ENCODE data around the gene ABCB1.

DNA sequence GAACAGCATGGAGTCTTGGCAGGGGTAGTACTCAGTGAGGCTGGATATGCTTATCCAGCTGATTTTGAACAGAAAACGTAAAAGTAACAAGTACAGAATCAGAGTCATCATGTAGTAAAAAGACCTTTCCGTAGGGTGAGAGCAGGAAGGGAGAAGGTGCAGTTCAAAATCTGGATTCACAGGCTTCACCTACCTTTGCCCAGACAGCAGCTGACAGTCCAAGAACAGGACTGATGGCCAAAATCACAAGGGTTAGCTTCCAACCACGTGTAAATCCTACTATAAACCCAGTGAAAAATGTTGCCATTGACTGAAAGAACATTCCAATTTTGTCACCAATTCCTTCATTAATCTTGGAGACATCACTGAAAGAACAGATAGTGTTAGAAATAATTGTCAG, 34.8 kb downstream of the ABCB1 start:
- TF ChIP-seq, protein P1, sequence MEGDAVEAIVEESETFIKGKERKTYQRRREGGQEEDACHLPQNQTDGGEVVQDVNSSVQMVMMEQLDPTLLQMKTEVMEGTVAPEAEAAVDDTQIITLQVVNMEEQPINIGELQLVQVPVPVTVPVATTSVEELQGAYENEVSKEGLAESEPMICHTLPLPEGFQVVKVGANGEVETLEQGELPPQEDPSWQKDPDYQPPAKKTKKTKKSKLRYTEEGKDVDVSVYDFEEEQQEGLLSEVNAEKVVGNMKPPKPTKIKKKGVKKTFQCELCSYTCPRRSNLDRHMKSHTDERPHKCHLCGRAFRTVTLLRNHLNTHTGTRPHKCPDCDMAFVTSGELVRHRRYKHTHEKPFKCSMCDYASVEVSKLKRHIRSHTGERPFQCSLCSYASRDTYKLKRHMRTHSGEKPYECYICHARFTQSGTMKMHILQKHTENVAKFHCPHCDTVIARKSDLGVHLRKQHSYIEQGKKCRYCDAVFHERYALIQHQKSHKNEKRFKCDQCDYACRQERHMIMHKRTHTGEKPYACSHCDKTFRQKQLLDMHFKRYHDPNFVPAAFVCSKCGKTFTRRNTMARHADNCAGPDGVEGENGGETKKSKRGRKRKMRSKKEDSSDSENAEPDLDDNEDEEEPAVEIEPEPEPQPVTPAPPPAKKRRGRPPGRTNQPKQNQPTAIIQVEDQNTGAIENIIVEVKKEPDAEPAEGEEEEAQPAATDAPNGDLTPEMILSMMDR (IDR thresholded peaks at IDR 0.05): no peak
- TF ChIP-seq POLR2AphosphoS5 (IDR thresholded peaks at IDR 0.05): no peak
